Measurements from ENCODE around the gene PARVB. TPM values are rescaled to one million over a fixed set of nuclear protein-coding genes. Genes with fewer than 3 reads are reported as not detected.

Gene PARVB
- total and polyA plus RNA-seq, 9 of the 15 experiments (the other 6 are each of a cell fraction or from before 2014, with no cell fraction given), result 1.1 to 59.2 (median 29.2) TPM

DNA sequence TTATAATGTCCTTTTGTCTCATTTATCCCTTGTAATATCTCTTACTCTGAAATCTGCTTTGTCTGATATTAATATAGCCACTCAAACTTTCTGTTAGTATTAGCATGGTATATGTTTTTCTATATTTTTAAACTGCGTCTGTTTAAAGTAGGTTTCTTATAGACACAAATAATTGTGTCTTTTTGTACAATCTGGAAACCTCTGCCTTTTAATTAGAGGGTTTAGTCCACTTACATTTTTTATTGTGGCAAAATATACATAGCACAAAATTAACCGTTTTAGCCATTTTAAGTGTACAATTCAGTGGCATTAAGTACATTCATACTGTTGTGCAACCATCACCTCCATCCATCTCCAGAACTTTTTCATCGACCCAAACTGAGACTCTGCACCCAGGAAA, 185.2 kb downstream of the PARVB start:
- FAIRE-seq, result no peak

More for the DNA sequence above, 185.2 kb downstream of the PARVB start:
- H3K27ac ChIP-seq (ENCODE audit: extremely low read depth, low read depth, low read length), result no peak overlapping the region
- peaks cover 0 to 14% of the 10 kb centered on the region in 2 experiments; a peak in 2 of 5 replicates for H3K27me3 ChIP-seq (ENCODE audit: control insufficient read depth in 2 of 2, insufficient read depth in 2 of 2, low read length in 2 of 2)
- TF ChIP-seq, protein P1, sequence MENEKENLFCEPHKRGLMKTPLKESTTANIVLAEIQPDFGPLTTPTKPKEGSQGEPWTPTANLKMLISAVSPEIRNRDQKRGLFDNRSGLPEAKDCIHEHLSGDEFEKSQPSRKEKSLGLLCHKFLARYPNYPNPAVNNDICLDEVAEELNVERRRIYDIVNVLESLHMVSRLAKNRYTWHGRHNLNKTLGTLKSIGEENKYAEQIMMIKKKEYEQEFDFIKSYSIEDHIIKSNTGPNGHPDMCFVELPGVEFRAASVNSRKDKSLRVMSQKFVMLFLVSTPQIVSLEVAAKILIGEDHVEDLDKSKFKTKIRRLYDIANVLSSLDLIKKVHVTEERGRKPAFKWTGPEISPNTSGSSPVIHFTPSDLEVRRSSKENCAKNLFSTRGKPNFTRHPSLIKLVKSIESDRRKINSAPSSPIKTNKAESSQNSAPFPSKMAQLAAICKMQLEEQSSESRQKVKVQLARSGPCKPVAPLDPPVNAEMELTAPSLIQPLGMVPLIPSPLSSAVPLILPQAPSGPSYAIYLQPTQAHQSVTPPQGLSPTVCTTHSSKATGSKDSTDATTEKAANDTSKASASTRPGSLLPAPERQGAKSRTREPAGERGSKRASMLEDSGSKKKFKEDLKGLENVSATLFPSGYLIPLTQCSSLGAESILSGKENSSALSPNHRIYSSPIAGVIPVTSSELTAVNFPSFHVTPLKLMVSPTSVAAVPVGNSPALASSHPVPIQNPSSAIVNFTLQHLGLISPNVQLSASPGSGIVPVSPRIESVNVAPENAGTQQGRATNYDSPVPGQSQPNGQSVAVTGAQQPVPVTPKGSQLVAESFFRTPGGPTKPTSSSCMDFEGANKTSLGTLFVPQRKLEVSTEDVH (IDR thresholded peaks at IDR 0.05; ENCODE audit: low read depth, partially characterized antibody), result no peak
- TF ChIP-seq ZNF354B (CRISPR knock-in tag; IDR thresholded peaks at IDR 0.05) (peak; percentile 57; the same call in 1 of the 2 replicates), ZNF507 (tag; conservative IDR thresholded peaks at IDR 0.05) (peak; percentile 97)
- in situ Hi-C loops (cut with MboI), result no loop called here
- H4K20me1 ChIP-seq (replicated peaks; ENCODE audit: control insufficient read depth, insufficient read depth, low read length), result no peaks in the 10 kb centered on the region
- ChIA-PET POLR2A (no interaction called here), CTCF (ENCODE audit: low intra/inter-chr PET ratio) (no interaction called here)
- ATAC-seq, result no peak
- H3K9me1 ChIP-seq (ENCODE audit: control insufficient read depth, insufficient read depth, low read length), result no peaks in the 10 kb centered on the region
- WGBS (ENCODE audit: insufficient coverage, low coverage, missing lambda C conversion rate), result 0% methylated on average over 3 of the region's 3 CpGs
- H3K79me2 ChIP-seq (ENCODE audit: control insufficient read depth, insufficient read depth, low read length), result no peaks in the 10 kb centered on the region
- no peaks in the 10 kb centered on the region for H3K36me3 ChIP-seq (ENCODE audit: control insufficient read depth, insufficient read depth, low read length)
- BruUV-seq (replicated peaks), result no TSS peak
- H3K9me3 ChIP-seq (replicated peaks; ENCODE audit: control insufficient read depth, insufficient read depth, low read depth, low read length), result no peaks in the 10 kb centered on the region
- H3K4me3 ChIP-seq, result no peak overlapping the region
- no peak overlapping the region for H2AFZ ChIP-seq (ENCODE audit: low read depth, low read length)
- H3K4me1 ChIP-seq (replicated peaks in 1 of 2; ENCODE audit: control insufficient read depth in 2 of 2, insufficient read depth in 2 of 2, low read length in 2 of 2), result no peaks in the 10 kb centered on the region
- intact Hi-C loops (cut with micrococcal nuclease), result no loop called here
- DNase-seq (ENCODE audit: extremely low read depth in 1 of 4, low spot score in 3 of 4), result no peak
- H3K4me2 ChIP-seq (ENCODE audit: insufficient read depth, low read length), result no peak overlapping the region
- no peak overlapping the region for H3K9ac ChIP-seq (ENCODE audit: insufficient read depth in 1 of 2, low read depth in 2 of 2, low read length in 2 of 2)
